ENCODE data around the gene AGPAT4.

Gene AGPAT4

GRCh38 chr6:161168281-161168891 is 105.5 kb downstream of the AGPAT4 start:
- H3K36me3 ChIP-seq (ENCODE audit: control insufficient read depth in 1 of 2, insufficient read depth in 2 of 2, low read length in 2 of 2): peaks cover 11 to 21% of the 10 kb centered on the region in 2 experiments
- no peaks in the 10 kb centered on the region for H3K9me3 ChIP-seq (ENCODE audit: insufficient read depth, low read depth, low read length)
- H2BK12ac ChIP-seq (ENCODE audit: low read length): no peak overlapping the region
- no peak overlapping the region for H3K23ac ChIP-seq (ENCODE audit: low read length)
- no peak overlapping the region for H4K12ac ChIP-seq (ENCODE audit: low read depth, low read length)
- H3K4me2 ChIP-seq (ENCODE audit: low read length): no peak overlapping the region
- H2AFZ ChIP-seq (ENCODE audit: insufficient read depth, low read length, poor library complexity): no peak overlapping the region
- no peaks in the 10 kb centered on the region for H3K4me1 ChIP-seq (ENCODE audit: control insufficient read depth in 1 of 2, insufficient read depth in 2 of 2, low read length in 2 of 2)
- H2AK5ac ChIP-seq (ENCODE audit: low read length): no peak overlapping the region
- no peak overlapping the region for H3K4me3 ChIP-seq (ENCODE audit: low read depth, low read length)
- H4K8ac ChIP-seq (ENCODE audit: low read depth, low read length): peak overlapping the region; percentile 2
- no peaks in the 10 kb centered on the region for H3K79me2 ChIP-seq (ENCODE audit: control insufficient read depth, insufficient read depth, low read length, poor library complexity)
- no peak overlapping the region for H4K91ac ChIP-seq (ENCODE audit: low read depth, low read length)
- no peak overlapping the region for H2BK120ac ChIP-seq (ENCODE audit: insufficient read depth, low read length, poor library complexity)
- H3K18ac ChIP-seq (ENCODE audit: low read length): no peak overlapping the region
- WGBS (ENCODE audit: extremely low coverage, insufficient coverage, insufficient read length): no CpG with 5 or more reads among the region's 14 CpGs
- H3K79me1 ChIP-seq (ENCODE audit: low read length): no peaks in the 10 kb centered on the region
- no peak overlapping the region for H2BK5ac ChIP-seq (ENCODE audit: low read depth, low read length, poor library complexity)
- no peak overlapping the region for H3K4ac ChIP-seq (ENCODE audit: low read depth, low read length)
- peak in 1 of 2 donors; percentile 10 for DNase-seq
- H3K9ac ChIP-seq (ENCODE audit: low read length): no peak overlapping the region
- no peak overlapping the region for H3K27ac ChIP-seq (ENCODE audit: low read depth, low read length)
- no peak overlapping the region for H3K14ac ChIP-seq (ENCODE audit: low read length)
- no peaks in the 10 kb centered on the region for H3K27me3 ChIP-seq (ENCODE audit: insufficient read depth, low read length)

GRCh38 chr6:161166677-161167076 is 107.2 kb downstream of the AGPAT4 start:
- Histone ChIP-seq H3K18ac (ENCODE audit: low read length) (no peak overlapping the region), H3K4me1 (ENCODE audit: control insufficient read depth in 1 of 2, insufficient read depth in 2 of 2, low read length in 2 of 2) (no peaks in the 10 kb centered on the region), H3K79me1 (ENCODE audit: low read length) (no peaks in the 10 kb centered on the region), H2AFZ (ENCODE audit: insufficient read depth, low read length, poor library complexity) (no peak overlapping the region), H3K36me3 (ENCODE audit: control insufficient read depth in 1 of 2, insufficient read depth in 2 of 2, low read length in 2 of 2) (peaks cover 16 to 30% of the 10 kb centered on the region in 2 experiments), H3K23ac (ENCODE audit: low read length) (no peak overlapping the region), H2BK5ac (ENCODE audit: low read depth, low read length, poor library complexity) (no peak overlapping the region), H3K9ac (ENCODE audit: low read length) (no peak overlapping the region), H3K4me3 (ENCODE audit: low read depth, low read length) (no peak overlapping the region), H2BK120ac (ENCODE audit: insufficient read depth, low read length, poor library complexity) (no peak overlapping the region), H3K79me2 (ENCODE audit: control insufficient read depth, insufficient read depth, low read length, poor library complexity) (no peaks in the 10 kb centered on the region), H3K9me3 (ENCODE audit: insufficient read depth, low read depth, low read length) (no peaks in the 10 kb centered on the region), H2BK12ac (ENCODE audit: low read length) (no peak overlapping the region), H3K27ac (ENCODE audit: low read depth, low read length) (no peak overlapping the region), H3K14ac (ENCODE audit: low read length) (no peak overlapping the region), H4K12ac (ENCODE audit: low read depth, low read length) (no peak overlapping the region), H3K4me2 (ENCODE audit: low read length) (no peak overlapping the region), H4K8ac (ENCODE audit: low read depth, low read length) (no peak overlapping the region), H3K4ac (ENCODE audit: low read depth, low read length) (no peak overlapping the region), H3K27me3 (ENCODE audit: insufficient read depth, low read length) (no peaks in the 10 kb centered on the region), H2AK5ac (ENCODE audit: low read length) (no peak overlapping the region), H4K91ac (ENCODE audit: low read depth, low read length) (no peak overlapping the region)
- WGBS (ENCODE audit: extremely low coverage, insufficient coverage, insufficient read length): no CpG with 5 or more reads among the region's 5 CpGs
- DNase-seq: no peak

- Histone ChIP-seq H3K79me1 (ENCODE audit: low read length) (no peaks in the 10 kb centered on the region), H2AK5ac (ENCODE audit: low read length) (no peak overlapping the region), H3K4me2 (ENCODE audit: low read length) (no peak overlapping the region), H3K9me3 (ENCODE audit: insufficient read depth, low read depth, low read length) (no peaks in the 10 kb centered on the region), H3K36me3 (ENCODE audit: control insufficient read depth in 1 of 2, insufficient read depth in 2 of 2, low read length in 2 of 2) (peaks cover 18 to 34% of the 10 kb centered on the region in 2 experiments), H3K27ac (ENCODE audit: low read depth, low read length) (no peak overlapping the region), H4K91ac (ENCODE audit: low read depth, low read length) (no peak overlapping the region), H3K9ac (ENCODE audit: low read length) (no peak overlapping the region), H3K14ac (ENCODE audit: low read length) (no peak overlapping the region), H3K23ac (ENCODE audit: low read length) (no peak overlapping the region), H2BK120ac (ENCODE audit: insufficient read depth, low read length, poor library complexity) (no peak overlapping the region), H2BK5ac (ENCODE audit: low read depth, low read length, poor library complexity) (no peak overlapping the region), H2AFZ (ENCODE audit: insufficient read depth, low read length, poor library complexity) (no peak overlapping the region), H3K79me2 (ENCODE audit: control insufficient read depth, insufficient read depth, low read length, poor library complexity) (no peaks in the 10 kb centered on the region), H4K8ac (ENCODE audit: low read depth, low read length) (no peak overlapping the region), H3K18ac (ENCODE audit: low read length) (no peak overlapping the region), H4K12ac (ENCODE audit: low read depth, low read length) (no peak overlapping the region), H3K4me3 (ENCODE audit: low read depth, low read length) (no peak overlapping the region), H3K4ac (ENCODE audit: low read depth, low read length) (no peak overlapping the region), H3K4me1 (ENCODE audit: control insufficient read depth in 1 of 2, insufficient read depth in 2 of 2, low read length in 2 of 2) (no peaks in the 10 kb centered on the region), H2BK12ac (ENCODE audit: low read length) (no peak overlapping the region), H3K27me3 (ENCODE audit: insufficient read depth, low read length) (no peaks in the 10 kb centered on the region)
- no peak for DNase-seq
- no CpG with 5 or more reads among the region's 11 CpGs for WGBS (ENCODE audit: extremely low coverage, insufficient coverage, insufficient read length)
Observed at GRCh38 chr6:161166176-161166575, 107.7 kb downstream of the AGPAT4 start.

GRCh38 chr6:161164182-161164625 is 109.7 kb downstream of the AGPAT4 start:
- Histone ChIP-seq H2BK120ac (ENCODE audit: insufficient read depth, low read length, poor library complexity) (no peak overlapping the region), H4K12ac (ENCODE audit: low read depth, low read length) (no peak overlapping the region), H3K36me3 (ENCODE audit: control insufficient read depth in 1 of 2, insufficient read depth in 2 of 2, low read length in 2 of 2) (peaks cover 23 to 36% of the 10 kb centered on the region in 2 experiments), H2BK12ac (ENCODE audit: low read length) (no peak overlapping the region), H3K9me3 (ENCODE audit: insufficient read depth, low read depth, low read length) (peaks cover 3% of the 10 kb centered on the region), H3K79me1 (ENCODE audit: low read length) (no peaks in the 10 kb centered on the region), H4K91ac (ENCODE audit: low read depth, low read length) (no peak overlapping the region), H3K4me3 (ENCODE audit: low read depth, low read length) (no peak overlapping the region), H3K18ac (ENCODE audit: low read length) (no peak overlapping the region), H3K27me3 (ENCODE audit: insufficient read depth, low read length) (no peaks in the 10 kb centered on the region), H3K9ac (ENCODE audit: low read length) (no peak overlapping the region), H3K23ac (ENCODE audit: low read length) (no peak overlapping the region), H3K79me2 (ENCODE audit: control insufficient read depth, insufficient read depth, low read length, poor library complexity) (no peaks in the 10 kb centered on the region), H2AK5ac (ENCODE audit: low read length) (no peak overlapping the region), H3K14ac (ENCODE audit: low read length) (no peak overlapping the region), H4K8ac (ENCODE audit: low read depth, low read length) (no peak overlapping the region), H3K4me1 (ENCODE audit: control insufficient read depth in 1 of 2, insufficient read depth in 2 of 2, low read length in 2 of 2) (no peaks in the 10 kb centered on the region), H3K4ac (ENCODE audit: low read depth, low read length) (no peak overlapping the region), H2BK5ac (ENCODE audit: low read depth, low read length, poor library complexity) (no peak overlapping the region), H3K4me2 (ENCODE audit: low read length) (no peak overlapping the region), H3K27ac (ENCODE audit: low read depth, low read length) (no peak overlapping the region), H2AFZ (ENCODE audit: insufficient read depth, low read length, poor library complexity) (no peak overlapping the region)
- WGBS (ENCODE audit: extremely low coverage, insufficient coverage, insufficient read length): no CpG with 5 or more reads among the region's 9 CpGs
- no peak for DNase-seq

Data from trophoblast cell (in vitro differentiated cells and primary cell).